ENCODE measurements around the gene PPFIBP2.

GRCh38 chr11:7498193-7498592 lies 15.6 kb upstream of the PPFIBP2 start:
- TF ChIP-seq CTCF (IDR thresholded peaks at IDR 0.05; ENCODE audit: low read length) (no peak), EZH2 (optimal IDR thresholded peaks at IDR 0.05; ENCODE audit: low read depth, low read length) (no peak)
